ENCODE results near the gene ACP2. TPM values are rescaled to one million over a fixed set of nuclear protein-coding genes. Genes with fewer than 3 reads are reported as not detected.

The ACP2 gene
- total RNA-seq, 2 experiments from 2014 or later, result 24.5 to 26.5 TPM

GRCh38 chr11:47234669-47235100 lies 13.9 kb downstream of the ACP2 start:
- Histone ChIP-seq H2AFZ (ENCODE audit: low read length) (no peak overlapping the region), H4K20me1 (ENCODE audit: insufficient read depth, low read length) (no peaks in the 10 kb centered on the region), H3K4me3 (ENCODE audit: low read depth, low read length, poor library complexity, severe bottlenecking) (no peak overlapping the region), H3K9me3 (ENCODE audit: low read length) (no peaks in the 10 kb centered on the region), H3K4me2 (ENCODE audit: low read length) (no peak overlapping the region), H3K4me1 (ENCODE audit: insufficient read depth, low read length, poor library complexity, severe bottlenecking) (peaks cover 8% of the 10 kb centered on the region), H3K9me2 (ENCODE audit: insufficient read depth, low read length) (no peaks in the 10 kb centered on the region), H3K36me3 (ENCODE audit: insufficient read depth, low read length) (peaks cover 18% of the 10 kb centered on the region), H3K79me2 (ENCODE audit: insufficient read depth, low read depth, low read length) (no peaks in the 10 kb centered on the region), H3K27ac (ENCODE audit: low read depth, low read length, poor library complexity, severe bottlenecking) (no peak overlapping the region)
- CTCF ChIA-PET (ENCODE audit: unreplicated experiment), result interaction anchor here (0.6 kb wide), 1 partner anchor 13 kb away, joined by 3 read pairs; no protein-coding TSS in a partner anchor
- intact Hi-C loops (cut with micrococcal nuclease; ENCODE audit: unreplicated experiment), result no loop called here
- no TSS peak for BruUV-seq (replicated peaks)
- POLR2A ChIA-PET, result interaction anchor here (1.2 to 1.6 kb wide), 2 partner anchors 15 to 29 kb away, joined by 3 read pairs; no protein-coding TSS in a partner anchor
- no peak for TF ChIP-seq EZH2phosphoT487 (IDR thresholded peaks at IDR 0.05; ENCODE audit: borderline replicate concordance, low read depth, low read length)
- no peak for TF ChIP-seq CTCF (conservative IDR thresholded peaks at IDR 0.05; ENCODE audit: low read length)
- DNase-seq (ENCODE audit: low spot score), result no peak

DNA sequence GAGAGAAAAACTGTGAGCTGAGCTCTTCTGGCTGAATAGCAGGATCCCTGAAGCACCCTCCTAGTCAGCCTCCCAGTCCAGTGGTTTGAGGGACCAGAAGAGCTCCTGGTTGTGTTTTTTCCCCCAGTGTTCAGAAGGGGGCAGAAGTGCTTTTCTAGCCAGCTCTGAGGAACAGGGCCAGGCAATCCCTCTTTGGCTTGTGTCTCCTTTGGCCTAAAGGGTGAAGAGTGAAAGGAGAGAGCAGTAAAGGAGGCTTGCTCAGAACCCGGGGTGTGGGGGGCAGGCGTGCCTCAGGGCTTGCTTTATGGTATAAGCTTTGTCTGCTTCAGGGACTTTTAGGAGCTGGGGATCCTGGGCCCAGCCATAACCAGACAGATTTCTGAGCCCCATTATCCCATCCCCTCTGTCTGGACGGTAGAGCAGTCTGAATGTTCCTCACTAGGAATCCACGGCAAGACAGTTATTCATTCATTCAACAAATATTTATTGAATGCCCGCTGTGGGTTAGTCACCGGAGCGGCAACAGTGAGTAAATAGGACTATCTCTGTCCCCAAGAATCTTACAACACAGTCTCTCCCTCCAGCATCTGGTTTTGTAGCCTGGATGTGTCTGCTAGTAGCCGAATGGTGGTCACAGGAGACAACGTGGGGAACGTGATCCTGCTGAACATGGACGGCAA lies 14.5 kb downstream of the ACP2 start:
- H4K20me1 ChIP-seq (ENCODE audit: insufficient read depth, low read length), result no peaks in the 10 kb centered on the region
- no peak overlapping the region for H3K27ac ChIP-seq (ENCODE audit: low read depth, low read length, poor library complexity, severe bottlenecking)
- POLR2A ChIA-PET, result interaction anchor here (0.6 to 1.6 kb wide), 5 partner anchors 14 to 127 kb away, joined by 3 to 7 read pairs (median 3); no protein-coding TSS in a partner anchor
- no TSS peak for BruUV-seq (replicated peaks)
- TF ChIP-seq EZH2phosphoT487 (IDR thresholded peaks at IDR 0.05; ENCODE audit: borderline replicate concordance, low read depth, low read length), result no peak
- peak; percentile 66 for TF ChIP-seq CTCF (conservative IDR thresholded peaks at IDR 0.05; ENCODE audit: low read length)
- no peak overlapping the region for H3K4me2 ChIP-seq (ENCODE audit: low read length)
- H3K36me3 ChIP-seq (ENCODE audit: insufficient read depth, low read length), result peaks cover 12% of the 10 kb centered on the region; the same call in 1 of the 2 replicates
- DNase-seq (ENCODE audit: low spot score), result peak; percentile 41
- CTCF ChIA-PET (ENCODE audit: unreplicated experiment), result interaction anchor here (0.6 to 1.0 kb wide), 2 partner anchors 14 to 37 kb away, joined by 3 read pairs; no protein-coding TSS in a partner anchor
- H2AFZ ChIP-seq (ENCODE audit: low read length), result no peak overlapping the region
- H3K4me1 ChIP-seq (ENCODE audit: insufficient read depth, low read length, poor library complexity, severe bottlenecking), result peaks cover 8% of the 10 kb centered on the region
- no peak overlapping the region for H3K4me3 ChIP-seq (ENCODE audit: low read depth, low read length, poor library complexity, severe bottlenecking)
- intact Hi-C loops (cut with micrococcal nuclease; ENCODE audit: unreplicated experiment), result no loop called here
- no peaks in the 10 kb centered on the region for H3K9me3 ChIP-seq (ENCODE audit: low read length)
- no peaks in the 10 kb centered on the region for H3K9me2 ChIP-seq (ENCODE audit: insufficient read depth, low read length)
- H3K79me2 ChIP-seq (ENCODE audit: insufficient read depth, low read depth, low read length), result no peaks in the 10 kb centered on the region

DNA sequence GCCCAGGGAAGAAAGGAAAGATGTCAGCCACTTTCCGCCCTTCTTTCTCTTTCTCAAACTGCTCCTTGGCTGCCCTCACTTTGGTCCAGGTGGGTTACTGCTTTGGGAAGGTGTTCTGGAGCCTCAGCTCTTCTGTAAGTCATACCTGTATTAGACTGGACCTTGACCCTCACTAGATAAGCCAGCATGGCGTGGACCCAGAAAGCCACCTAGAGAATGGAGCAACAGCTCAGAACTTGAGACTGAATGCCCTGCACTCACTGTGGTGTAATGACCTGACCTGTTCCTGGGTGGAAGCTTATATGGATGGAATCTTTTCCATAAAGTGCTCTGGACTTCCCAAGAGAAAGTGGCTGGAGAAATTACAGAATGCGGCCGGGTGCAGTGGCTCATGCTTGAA lies 15.6 kb downstream of the ACP2 start:
- no peaks in the 10 kb centered on the region for H4K20me1 ChIP-seq (ENCODE audit: insufficient read depth, low read length)
- intact Hi-C loops (cut with micrococcal nuclease; ENCODE audit: unreplicated experiment), result no loop called here
- no peaks in the 10 kb centered on the region for H3K9me2 ChIP-seq (ENCODE audit: insufficient read depth, low read length)
- no peak overlapping the region for H2AFZ ChIP-seq (ENCODE audit: low read length)
- no peak overlapping the region for H3K4me2 ChIP-seq (ENCODE audit: low read length)
- H3K36me3 ChIP-seq (ENCODE audit: insufficient read depth, low read length), result peaks cover 5% of the 10 kb centered on the region; the same call in 1 of the 2 replicates
- ChIA-PET POLR2A (interaction anchor here (0.7 to 1.3 kb wide), 3 partner anchors 9 to 94 kb away, joined by 4 to 5 read pairs (median 4); no protein-coding TSS in a partner anchor), CTCF (ENCODE audit: unreplicated experiment) (interaction anchor here (1.0 kb wide), 1 partner anchor 38 kb away, joined by 3 read pairs; no protein-coding TSS in a partner anchor)
- peaks cover 8% of the 10 kb centered on the region for H3K4me1 ChIP-seq (ENCODE audit: insufficient read depth, low read length, poor library complexity, severe bottlenecking)
- TF ChIP-seq CTCF (conservative IDR thresholded peaks at IDR 0.05; ENCODE audit: low read length), result no peak
- TF ChIP-seq EZH2phosphoT487 (IDR thresholded peaks at IDR 0.05; ENCODE audit: borderline replicate concordance, low read depth, low read length), result no peak
- BruUV-seq (replicated peaks), result no TSS peak
- H3K27ac ChIP-seq (ENCODE audit: low read depth, low read length, poor library complexity, severe bottlenecking), result no peak overlapping the region
- H3K4me3 ChIP-seq (ENCODE audit: low read depth, low read length, poor library complexity, severe bottlenecking), result no peak overlapping the region
- H3K79me2 ChIP-seq (ENCODE audit: insufficient read depth, low read depth, low read length), result no peaks in the 10 kb centered on the region
- DNase-seq (ENCODE audit: low spot score), result no peak
- H3K9me3 ChIP-seq (ENCODE audit: low read length), result no peaks in the 10 kb centered on the region

Data from OCI-LY7 (cell line).